GM12878 (cell line): ENCODE results near the gene DMRTA2. TPM values are rescaled to one million over a fixed set of nuclear protein-coding genes. Genes with fewer than 3 reads are reported as not detected.

Source experiments
- ATAC-seq: fragments of 200-7000 bp; cut with Tn5 transposase; 3 replicates; pipeline ENCODE4 v1.9.1; 2020; ENCODE audit warnings: mild to moderate bottlenecking, moderate library complexity
- BruUV-seq: library from RNA; stranded (reverse); fragments of 400-500 nt; replicated peaks from 2 replicates; lab custom pipeline; 2021; lab: Mats Ljungman, UMichigan
- CTCF ChIA-PET: fragments of 300-600 bp; sonication (Branson Sonifier 250); formaldehyde crosslinking; extraction: SDS; loops from one replicate; lab custom pipeline; 2021; ENCODE audit warnings: inconsistent platforms; lab: Yijun Ruan, JAX
- POLR2A ChIA-PET: fragments of 350-600 bp; formaldehyde crosslinking; extraction: SDS; loops from one replicate; lab custom pipeline; 2021; ENCODE audit warnings: inconsistent platforms; lab: Charles Lee
- RAD21 ChIA-PET: fragments of 300-600 bp; sonication (Branson Sonifier 250); formaldehyde crosslinking; loops from one replicate; lab custom pipeline; 2023; ENCODE audit warnings: antibody characterized with exemption; ENCODE audit not compliant: unreplicated experiment; lab: Charles Lee
- SMC1A ChIA-PET: fragments of 300-600 bp; sonication (Branson Sonifier 250); formaldehyde crosslinking; loops from one replicate; lab custom pipeline; 2023; ENCODE audit not compliant: unreplicated experiment, uncharacterized antibody; lab: Charles Lee
- DNase-seq: peaks from one replicate; pipeline ENCODE4 v3.0.0-alpha.2; 2011; ENCODE audit warnings: low read depth, low spot score
- FAIRE-seq: peaks from 3 replicates; lab custom pipeline; 2011; peaks lifted over from hg19 to GRCh38; lab: Jason Lieb, UNC
- H2AFZ ChIP-seq: 2 replicates; pipeline ENCODE4 v1.6.0; 2011; ENCODE audit warnings: low read depth, low read length, control low read depth; ENCODE audit not compliant: control insufficient read depth
- H3K27ac ChIP-seq: 2 replicates; pipeline ENCODE4 v1.5.1; 2011; ENCODE audit warnings: control low read depth; ENCODE audit not compliant: control insufficient read depth, insufficient read depth
- H3K27me3 ChIP-seq, 2 experiments: replicated peaks in 1 of 2; 2 replicates each; pipeline versions ENCODE4 v1.6.0 to v1.6.1; 2011; ENCODE audit warnings: low read length in 1 of 2; ENCODE audit not compliant: control insufficient read depth in 2 of 2, insufficient read depth in 2 of 2
- H3K36me3 ChIP-seq, 2 experiments: 2 replicates each; pipeline ENCODE4 v1.5.1; 2011; ENCODE audit warnings: low read length in 1 of 2; ENCODE audit not compliant: control insufficient read depth in 2 of 2, insufficient read depth in 2 of 2
- H3K4me1 ChIP-seq: 2 replicates; pipeline ENCODE4 v1.6.1; 2011; ENCODE audit warnings: mild to moderate bottlenecking, low read length, moderate library complexity, mixed read lengths; ENCODE audit not compliant: control insufficient read depth, insufficient read depth
- H3K4me2 ChIP-seq: 2 replicates; pipeline ENCODE4 v1.6.0; 2011; ENCODE audit warnings: control low read depth; ENCODE audit not compliant: control insufficient read depth, insufficient read depth
- H3K4me3 ChIP-seq: fragments of 200-600 bp; sonication (generic); 2 replicates; pipeline ENCODE4 v1.5.1; 2016
- H3K79me2 ChIP-seq: 2 replicates; pipeline ENCODE4 v1.6.0; 2011; ENCODE audit warnings: low read length; ENCODE audit not compliant: control insufficient read depth, insufficient read depth
- H3K9ac ChIP-seq: 2 replicates; pipeline ENCODE4 v1.8.0; 2011; ENCODE audit warnings: low read length, control low read depth, mixed read lengths; ENCODE audit not compliant: control insufficient read depth, insufficient read depth
- H3K9me3 ChIP-seq: replicated peaks from 3 replicates; pipeline ENCODE4 v1.5.1; 2011; ENCODE audit warnings: mild to moderate bottlenecking, low read length; ENCODE audit not compliant: control insufficient read depth, insufficient read depth
- H4K20me1 ChIP-seq: 2 replicates; pipeline ENCODE4 v1.6.0; 2011; ENCODE audit not compliant: control insufficient read depth, insufficient read depth
- ASH2L ChIP-seq: fragments of 300-600, 200-600 bp; sonication (generic); IDR thresholded peaks from 2 replicates; pipeline ENCODE4 v1.6.1; 2017; ENCODE audit warnings: low read depth, mild to moderate bottlenecking, borderline replicate concordance
- BRCA1 ChIP-seq: IDR thresholded peaks from 2 replicates; pipeline ENCODE4 v1.6.1; 2011; ENCODE audit warnings: low read depth, low read length, improper control_type of control experiment
- CBX5 ChIP-seq: sonication (generic); IDR thresholded peaks from 2 replicates; pipeline ENCODE4 v1.6.1; 2016; ENCODE audit warnings: low read depth, moderate library complexity, mild to moderate bottlenecking, inconsistent platforms
- CHD4 ChIP-seq: fragments of 200-600 bp; sonication (generic); IDR thresholded peaks from 2 replicates; pipeline ENCODE4 v1.6.1; 2016; ENCODE audit warnings: mild to moderate bottlenecking
- CREM ChIP-seq: IDR thresholded peaks from 2 replicates; pipeline ENCODE4 v1.6.1; 2014; ENCODE audit warnings: antibody characterized with exemption, low read depth
- EZH2 ChIP-seq: IDR thresholded peaks from 2 replicates; pipeline ENCODE4 v1.6.1; 2012; ENCODE audit warnings: low read depth, mild to moderate bottlenecking, control low read depth, inconsistent platforms, low read length, borderline replicate concordance; ENCODE audit not compliant: control insufficient read depth
- FOXK2 ChIP-seq: fragments of 450-650 bp; IDR thresholded peaks from 2 replicates; pipeline ENCODE4 v1.6.1; 2017; ENCODE audit warnings: mild to moderate bottlenecking, moderate library complexity
- HDAC6 ChIP-seq: fragments of 200-600 bp; sonication (generic); IDR thresholded peaks from one replicate; pipeline ENCODE4 v1.8.0; 2017; ENCODE audit warnings: antibody characterized with exemption; ENCODE audit not compliant: unreplicated experiment
- IRF4 ChIP-seq: IDR thresholded peaks from 2 replicates; pipeline ENCODE4 v1.6.1; 2011; ENCODE audit warnings: low read depth, low read length
- KLF5 ChIP-seq: fragments of 450-650 bp; IDR thresholded peaks from 2 replicates; pipeline ENCODE4 v1.6.1; 2014; ENCODE audit warnings: mild to moderate bottlenecking; ENCODE audit not compliant: partially characterized antibody
- MXI1 ChIP-seq: fragments of 150-350 bp; IDR thresholded peaks from 2 replicates; pipeline ENCODE4 v1.6.1; 2011; ENCODE audit warnings: low read depth, mild to moderate bottlenecking, inconsistent platforms, low read length, improper control_type of control experiment
- YBX1 ChIP-seq: fragments of 450-650 bp; IDR thresholded peaks from 2 replicates; pipeline ENCODE4 v1.6.1; 2016; ENCODE audit warnings: antibody characterized with exemption
- WGBS: methylation state at CpG from one replicate; pipeline ENCODE4 v1.1.6; 2016; ENCODE audit warnings: low lambda C conversion rate; ENCODE audit not compliant: insufficient replicate concordance, insufficient coverage; ENCODE audit errors: missing lambda C conversion rate; 5-methylcytosine and 5-hydroxymethylcytosine counted together
- in situ Hi-C: fragments of 300-500 bp; cut with MboI; formaldehyde crosslinking; loops from 9 replicates; pipeline ENCODE4 v1.14.3; 2018; ENCODE audit warnings: mixed read lengths
- intact Hi-C: fragments of 100-400 bp; cut with micrococcal nuclease; formaldehyde crosslinking; loops from one replicate; pipeline ENCODE4 v1.14.2; 2022; ENCODE audit not compliant: unreplicated experiment
- polyA plus RNA-seq, 11 experiments: library from polyadenylated mRNA; depleted of rRNA in 4 of 11; unstranded in 6 of 11; stranded (reverse) in 5 of 11; fragments of >200 nt; fragmentation: Nextera tagmentation in 4 of 11; fragmentation: Illumina TruSeq in 1 of 11; extraction: Ambion mirVana in 4 of 11; extraction: Trizol in 1 of 11; gene quantifications; 1 replicate in 1 of 11; 2 replicates in 10 of 11; pipeline versions ENCODE4 v1.2.1 to v1.2.3, GENCODE V29; 2011 to 2016; ENCODE audit warnings: inconsistent platforms in 2 of 11, missing spikeins in 2 of 11, low read depth in 1 of 11
- total RNA-seq, 4 experiments: library from RNA; depleted of rRNA in 3 of 4; stranded (reverse); fragments of >200 nt in 3 of 4; fragmentation: Illumina TruSeq in 1 of 4; extraction: Trizol in 1 of 4; gene quantifications; 2 replicates each; pipeline versions ENCODE4 v1.2.1 to v1.2.3, GENCODE V29; 2013 to 2021
- TF ChIP-seq, protein P1 (sequence below): IDR thresholded peaks from 2 replicates; pipeline ENCODE4 v1.6.1; 2012; ENCODE audit warnings: low read depth, low read length, improper control_type of control experiment
- TF ChIP-seq, protein P2 (sequence below): fragments of 450-650 bp; conservative IDR thresholded peaks from 2 replicates; pipeline ENCODE4 v1.6.1; 2017; ENCODE audit warnings: mild to moderate bottlenecking, moderate library complexity
- TF ChIP-seq, protein P3 (sequence below): fragments of 450-650 bp; formaldehyde crosslinking; IDR thresholded peaks from 2 replicates; pipeline ENCODE4 v1.5.0; 2022; ENCODE audit warnings: mild to moderate bottlenecking, missing genetic modification characterization

Gene DMRTA2
- total and polyA plus RNA-seq, 10 of the 15 experiments (the other 5 are each of a cell fraction or from before 2014, with no cell fraction given), result not detected

DNA sequence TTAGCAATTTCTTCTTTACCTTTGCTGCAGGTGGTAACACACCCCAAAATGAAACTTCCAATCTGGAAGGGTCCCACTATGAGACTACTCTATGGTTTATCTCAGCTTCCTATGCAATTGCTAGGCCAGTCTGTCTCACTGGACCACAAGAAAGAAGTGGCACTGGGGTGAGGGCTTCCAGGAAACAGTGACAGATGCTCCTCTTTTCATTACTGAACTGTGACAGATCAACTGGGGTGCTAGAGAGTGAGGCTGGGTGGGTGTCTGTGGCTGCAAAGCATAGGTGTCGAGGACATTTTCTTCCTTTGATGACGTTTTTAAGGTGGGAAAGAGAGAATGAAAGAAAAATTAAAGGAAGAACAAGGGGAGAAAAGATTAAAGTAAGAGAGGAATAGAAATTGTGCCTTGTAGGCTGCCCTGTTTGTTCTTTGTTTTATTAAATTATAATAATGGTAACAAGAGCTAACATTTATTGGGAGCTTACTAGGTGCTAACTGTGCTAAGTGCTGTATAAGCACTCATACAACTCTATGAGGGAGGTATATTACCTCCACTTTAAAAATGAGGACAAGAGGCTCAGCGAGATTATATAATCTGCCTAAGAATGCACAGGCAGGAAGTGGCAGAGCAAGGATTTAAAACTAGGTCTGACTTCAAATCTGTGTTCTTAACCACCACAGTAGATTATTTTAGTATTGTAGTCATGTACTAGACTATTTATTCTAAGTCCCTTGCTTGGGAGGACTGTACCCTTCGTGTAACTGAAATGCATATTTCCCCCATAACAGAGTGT lies 27.8 kb upstream of the DMRTA2 start:
- Histone ChIP-seq H3K36me3 (no peaks in the 10 kb centered on the region), H4K20me1 (no peaks in the 10 kb centered on the region), H3K27me3 (no peaks in the 10 kb centered on the region), H3K4me3 (no peak overlapping the region), H3K27ac (no peak overlapping the region), H3K9me3 (no peaks in the 10 kb centered on the region), H3K4me1 (no peaks in the 10 kb centered on the region), H3K79me2 (no peaks in the 10 kb centered on the region), H2AFZ (no peak overlapping the region), H3K9ac (no peak overlapping the region), H3K4me2 (no peak overlapping the region)
- ChIA-PET RAD21 (interaction anchor here (1.3 kb wide), 1 partner anchor 253 kb away, joined by 3 read pairs; no protein-coding TSS in a partner anchor), POLR2A (no interaction called here), SMC1A (interaction anchor here (1.4 to 1.7 kb wide), 3 partner anchors 8 to 152 kb away, joined by 3 to 7 read pairs (median 3); no protein-coding TSS in a partner anchor), CTCF (interaction anchor here (1.0 to 1.6 kb wide), 2 partner anchors 9 to 22 kb away, joined by 3 read pairs; no protein-coding TSS in a partner anchor)
- DNase-seq (no peak), FAIRE-seq (no peak), ATAC-seq (no peak)
- intact Hi-C loops (no loop called here), in situ Hi-C loops (no loop called here)
- no TSS peak for BruUV-seq
- 65% methylated on average over 4 of the region's 4 CpGs for WGBS
- TF ChIP-seq, protein P1, sequence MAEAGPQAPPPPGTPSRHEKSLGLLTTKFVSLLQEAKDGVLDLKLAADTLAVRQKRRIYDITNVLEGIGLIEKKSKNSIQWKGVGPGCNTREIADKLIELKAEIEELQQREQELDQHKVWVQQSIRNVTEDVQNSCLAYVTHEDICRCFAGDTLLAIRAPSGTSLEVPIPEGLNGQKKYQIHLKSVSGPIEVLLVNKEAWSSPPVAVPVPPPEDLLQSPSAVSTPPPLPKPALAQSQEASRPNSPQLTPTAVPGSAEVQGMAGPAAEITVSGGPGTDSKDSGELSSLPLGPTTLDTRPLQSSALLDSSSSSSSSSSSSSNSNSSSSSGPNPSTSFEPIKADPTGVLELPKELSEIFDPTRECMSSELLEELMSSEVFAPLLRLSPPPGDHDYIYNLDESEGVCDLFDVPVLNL, result no peak
- TF ChIP-seq FOXK2, result no peak
- TF ChIP-seq EZH2, result no peak
- no peak for TF ChIP-seq KLF5
- TF ChIP-seq CREM, result no peak
- TF ChIP-seq, protein P2, sequence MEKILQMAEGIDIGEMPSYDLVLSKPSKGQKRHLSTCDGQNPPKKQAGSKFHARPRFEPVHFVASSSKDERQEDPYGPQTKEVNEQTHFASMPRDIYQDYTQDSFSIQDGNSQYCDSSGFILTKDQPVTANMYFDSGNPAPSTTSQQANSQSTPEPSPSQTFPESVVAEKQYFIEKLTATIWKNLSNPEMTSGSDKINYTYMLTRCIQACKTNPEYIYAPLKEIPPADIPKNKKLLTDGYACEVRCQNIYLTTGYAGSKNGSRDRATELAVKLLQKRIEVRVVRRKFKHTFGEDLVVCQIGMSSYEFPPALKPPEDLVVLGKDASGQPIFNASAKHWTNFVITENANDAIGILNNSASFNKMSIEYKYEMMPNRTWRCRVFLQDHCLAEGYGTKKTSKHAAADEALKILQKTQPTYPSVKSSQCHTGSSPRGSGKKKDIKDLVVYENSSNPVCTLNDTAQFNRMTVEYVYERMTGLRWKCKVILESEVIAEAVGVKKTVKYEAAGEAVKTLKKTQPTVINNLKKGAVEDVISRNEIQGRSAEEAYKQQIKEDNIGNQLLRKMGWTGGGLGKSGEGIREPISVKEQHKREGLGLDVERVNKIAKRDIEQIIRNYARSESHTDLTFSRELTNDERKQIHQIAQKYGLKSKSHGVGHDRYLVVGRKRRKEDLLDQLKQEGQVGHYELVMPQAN, result no peak
- TF ChIP-seq CHD4, result no peak
- TF ChIP-seq, protein P3, sequence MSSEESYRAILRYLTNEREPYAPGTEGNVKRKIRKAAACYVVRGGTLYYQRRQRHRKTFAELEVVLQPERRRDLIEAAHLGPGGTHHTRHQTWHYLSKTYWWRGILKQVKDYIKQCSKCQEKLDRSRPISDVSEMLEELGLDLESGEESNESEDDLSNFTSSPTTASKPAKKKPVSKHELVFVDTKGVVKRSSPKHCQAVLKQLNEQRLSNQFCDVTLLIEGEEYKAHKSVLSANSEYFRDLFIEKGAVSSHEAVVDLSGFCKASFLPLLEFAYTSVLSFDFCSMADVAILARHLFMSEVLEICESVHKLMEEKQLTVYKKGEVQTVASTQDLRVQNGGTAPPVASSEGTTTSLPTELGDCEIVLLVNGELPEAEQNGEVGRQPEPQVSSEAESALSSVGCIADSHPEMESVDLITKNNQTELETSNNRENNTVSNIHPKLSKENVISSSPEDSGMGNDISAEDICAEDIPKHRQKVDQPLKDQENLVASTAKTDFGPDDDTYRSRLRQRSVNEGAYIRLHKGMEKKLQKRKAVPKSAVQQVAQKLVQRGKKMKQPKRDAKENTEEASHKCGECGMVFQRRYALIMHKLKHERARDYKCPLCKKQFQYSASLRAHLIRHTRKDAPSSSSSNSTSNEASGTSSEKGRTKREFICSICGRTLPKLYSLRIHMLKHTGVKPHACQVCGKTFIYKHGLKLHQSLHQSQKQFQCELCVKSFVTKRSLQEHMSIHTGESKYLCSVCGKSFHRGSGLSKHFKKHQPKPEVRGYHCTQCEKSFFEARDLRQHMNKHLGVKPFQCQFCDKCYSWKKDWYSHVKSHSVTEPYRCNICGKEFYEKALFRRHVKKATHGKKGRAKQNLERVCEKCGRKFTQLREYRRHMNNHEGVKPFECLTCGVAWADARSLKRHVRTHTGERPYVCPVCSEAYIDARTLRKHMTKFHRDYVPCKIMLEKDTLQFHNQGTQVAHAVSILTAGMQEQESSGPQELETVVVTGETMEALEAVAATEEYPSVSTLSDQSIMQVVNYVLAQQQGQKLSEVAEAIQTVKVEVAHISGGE (CRISPR knock-in tag), result no peak
- no peak for TF ChIP-seq CBX5
- TF ChIP-seq ASH2L, result no peak
- no peak for TF ChIP-seq HDAC6
- TF ChIP-seq YBX1, result no peak
- TF ChIP-seq BRCA1, result no peak
- TF ChIP-seq MXI1, result no peak
- TF ChIP-seq IRF4, result no peak
